ENCODE data around the gene PI16. TPM values are rescaled to one million over a fixed set of nuclear protein-coding genes. Genes with fewer than 3 reads are reported as not detected.

The PI16 gene
- total and polyA plus RNA-seq, 2 of the 13 experiments (the other 11 are each of a cell fraction or from before 2014, with no cell fraction given): not detected

- Histone ChIP-seq H4K20me1 (ENCODE audit: insufficient read depth, low read length) (no peaks in the 10 kb centered on the region), H3K27me3 (ENCODE audit: control insufficient read depth in 1 of 2, insufficient read depth in 2 of 2, low read length in 2 of 2) (peaks cover 10 to 81% of the 10 kb centered on the region in 2 experiments; a peak in 4 of 5 replicates), H3K79me2 (ENCODE audit: insufficient read depth, low read length) (no peaks in the 10 kb centered on the region), H3K9me3 (ENCODE audit: low read length) (no peaks in the 10 kb centered on the region), H3K9ac (ENCODE audit: insufficient read depth, low read depth, low read length) (no peak overlapping the region), H3K36me3 (replicated peaks in 1 of 2; ENCODE audit: control insufficient read depth in 1 of 2, insufficient read depth in 2 of 2, low read length in 2 of 2) (no peaks in the 10 kb centered on the region), H3K27ac (ENCODE audit: extremely low read length, insufficient read depth, low read length) (no peak overlapping the region), H3K4me2 (ENCODE audit: low read depth, low read length) (no peak overlapping the region), H3K4me1 (ENCODE audit: insufficient read depth, low read length) (no peaks in the 10 kb centered on the region), H3K4me3 (replicated peaks in 1 of 3; ENCODE audit: insufficient read depth in 1 of 3, low read depth in 2 of 3, low read length in 3 of 3) (no peak overlapping the region), H2AFZ (ENCODE audit: low read length) (no peak overlapping the region)
- ATAC-seq: no peak
- no peak for TF ChIP-seq AFF4 (CRISPR knock-in tag; IDR thresholded peaks at IDR 0.05)
- no peak for TF ChIP-seq TAF15 (IDR thresholded peaks at IDR 0.05; ENCODE audit: low read depth, low read length, poor library complexity, severe bottlenecking)
- no peak for TF ChIP-seq TEF (CRISPR knock-in tag; IDR thresholded peaks at IDR 0.05)
- TF ChIP-seq ATF2 (CRISPR knock-in tag; IDR thresholded peaks at IDR 0.05): no peak
- TF ChIP-seq GRHL1 (CRISPR knock-in tag; conservative IDR thresholded peaks at IDR 0.05): no peak
- no peak for TF ChIP-seq ZNF678 (CRISPR knock-in tag; IDR thresholded peaks at IDR 0.05)
- TF ChIP-seq NFKB2 (CRISPR knock-in tag; IDR thresholded peaks at IDR 0.05; ENCODE audit: borderline replicate concordance): no peak
- FAIRE-seq: no peak
- ChIA-PET CTCF (ENCODE audit: low intra/inter-chr PET ratio, low total read pairs) (no interaction called here), POLR2A (no interaction called here)
- in situ Hi-C loops (cut with HindIII; ENCODE audit: extremely low pct_ligation_motif_present, low pct_unique_long_range_greater_than_20kb) (loop anchor here (10.0 kb wide), 2 partner anchors 126 to 236 kb away; partner anchors contain the start of gene C6orf89), intact Hi-C loops (cut with micrococcal nuclease; ENCODE audit: unreplicated experiment) (no loop called here)
- no peak for DNase-seq (ENCODE audit: low spot score)
- WGBS (ENCODE audit: low lambda C conversion rate): 62% methylated on average over 10 of the region's 10 CpGs
- BruUV-seq (replicated peaks): no TSS peak
Observed at GRCh38 chr6:37010402-37010892, 55.9 kb downstream of the PI16 start.

All from HepG2 (cell line).